Breast epithelium (tissue), 3 donors: Measurements from ENCODE around the gene TMEM18.

Source experiments
- POLR2A ChIP-seq: fragments of 450-650 bp; IDR thresholded peaks from one replicate; pipeline ENCODE4 v1.6.1; 2016; ENCODE audit warnings: antibody characterized with exemption, mild to moderate bottlenecking, moderate library complexity
- TF ChIP-seq, protein P1 (sequence below), 3 donors: fragments of 450-650 bp; IDR thresholded peaks; one replicate each; pipeline ENCODE4 v1.5.1; 2016 to 2017; ENCODE audit warnings: antibody characterized with exemption in 3 of 3, mild to moderate bottlenecking in 3 of 3, moderate library complexity in 3 of 3

DNA sequence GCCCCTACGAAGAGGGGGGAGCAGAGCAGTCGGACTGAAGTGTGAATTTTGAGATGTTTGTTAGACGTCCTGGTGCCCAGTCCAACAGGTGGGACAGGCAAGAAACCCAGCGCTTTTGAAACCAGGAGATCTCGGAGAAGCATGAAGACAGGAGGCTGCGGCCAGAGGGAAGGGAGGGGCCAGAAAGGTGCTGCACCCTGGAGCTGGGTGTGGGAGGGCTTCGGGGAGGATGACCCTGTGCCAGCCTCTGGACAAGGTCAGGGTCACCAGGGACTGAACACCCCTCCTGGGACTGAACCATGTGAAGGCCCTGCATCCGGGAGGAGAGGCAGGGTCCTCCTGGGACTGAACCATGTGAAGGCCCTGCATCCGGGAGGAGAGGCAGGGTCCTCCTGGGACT, 6.1 kb downstream of the TMEM18 start:
- TF ChIP-seq, protein P1, sequence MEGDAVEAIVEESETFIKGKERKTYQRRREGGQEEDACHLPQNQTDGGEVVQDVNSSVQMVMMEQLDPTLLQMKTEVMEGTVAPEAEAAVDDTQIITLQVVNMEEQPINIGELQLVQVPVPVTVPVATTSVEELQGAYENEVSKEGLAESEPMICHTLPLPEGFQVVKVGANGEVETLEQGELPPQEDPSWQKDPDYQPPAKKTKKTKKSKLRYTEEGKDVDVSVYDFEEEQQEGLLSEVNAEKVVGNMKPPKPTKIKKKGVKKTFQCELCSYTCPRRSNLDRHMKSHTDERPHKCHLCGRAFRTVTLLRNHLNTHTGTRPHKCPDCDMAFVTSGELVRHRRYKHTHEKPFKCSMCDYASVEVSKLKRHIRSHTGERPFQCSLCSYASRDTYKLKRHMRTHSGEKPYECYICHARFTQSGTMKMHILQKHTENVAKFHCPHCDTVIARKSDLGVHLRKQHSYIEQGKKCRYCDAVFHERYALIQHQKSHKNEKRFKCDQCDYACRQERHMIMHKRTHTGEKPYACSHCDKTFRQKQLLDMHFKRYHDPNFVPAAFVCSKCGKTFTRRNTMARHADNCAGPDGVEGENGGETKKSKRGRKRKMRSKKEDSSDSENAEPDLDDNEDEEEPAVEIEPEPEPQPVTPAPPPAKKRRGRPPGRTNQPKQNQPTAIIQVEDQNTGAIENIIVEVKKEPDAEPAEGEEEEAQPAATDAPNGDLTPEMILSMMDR (IDR thresholded peaks at IDR 0.05): no peak
- no peak for TF ChIP-seq POLR2A
